Trophoblast cell (in vitro differentiated cells and primary cell): ENCODE measurements around the gene TCF12.

Source experiments
- DNase-seq, 2 donors: peaks; one replicate each; pipeline ENCODE4 v3.0.0-alpha.2; 2016
- H2AFZ ChIP-seq: 2 replicates; pipeline ENCODE4 v1.6.1; 2013; ENCODE audit warnings: low read length, moderate library complexity, mild to moderate bottlenecking; ENCODE audit not compliant: insufficient read depth, poor library complexity
- H2AK5ac ChIP-seq: 2 replicates; pipeline ENCODE4 v1.6.1; 2013; ENCODE audit warnings: mild to moderate bottlenecking, low read length
- H2BK120ac ChIP-seq: 2 replicates; pipeline ENCODE4 v1.6.1; 2013; ENCODE audit warnings: low read length, mild to moderate bottlenecking, moderate library complexity; ENCODE audit not compliant: insufficient read depth, poor library complexity
- H2BK12ac ChIP-seq: 2 replicates; pipeline ENCODE4 v1.6.1; 2013; ENCODE audit warnings: mild to moderate bottlenecking, low read length, moderate library complexity
- H2BK5ac ChIP-seq: 2 replicates; pipeline ENCODE4 v1.6.1; 2013; ENCODE audit warnings: low read length, low read depth, moderate library complexity, mild to moderate bottlenecking; ENCODE audit not compliant: poor library complexity
- H3K14ac ChIP-seq: 2 replicates; pipeline ENCODE4 v1.6.1; 2013; ENCODE audit warnings: mild to moderate bottlenecking, low read length
- H3K18ac ChIP-seq: 2 replicates; pipeline ENCODE4 v1.6.1; 2013; ENCODE audit warnings: mild to moderate bottlenecking, low read length
- H3K23ac ChIP-seq: 2 replicates; pipeline ENCODE4 v1.6.1; 2013; ENCODE audit warnings: low read length
- H3K27ac ChIP-seq: 2 replicates; pipeline ENCODE4 v1.5.1; 2013; ENCODE audit warnings: low read depth, mild to moderate bottlenecking, inconsistent platforms, low read length, moderate library complexity
- H3K27me3 ChIP-seq: 2 replicates; pipeline ENCODE4 v1.6.1; 2013; ENCODE audit warnings: inconsistent platforms, mild to moderate bottlenecking, low read length, moderate library complexity; ENCODE audit not compliant: insufficient read depth
- H3K36me3 ChIP-seq, 2 experiments: 1 replicate in 1 of 2; 2 replicates in 1 of 2; pipeline ENCODE4 v1.6.1; 2013; ENCODE audit warnings: low read length in 2 of 2, mild to moderate bottlenecking in 2 of 2, moderate library complexity in 1 of 2; ENCODE audit not compliant: insufficient read depth in 2 of 2, control insufficient read depth in 1 of 2
- H3K4ac ChIP-seq: 2 replicates; pipeline ENCODE4 v1.6.1; 2013; ENCODE audit warnings: low read depth, mild to moderate bottlenecking, low read length, moderate library complexity
- H3K4me1 ChIP-seq, 2 experiments: 1 replicate in 1 of 2; 2 replicates in 1 of 2; pipeline ENCODE4 v1.6.1; 2013; ENCODE audit warnings: low read length in 2 of 2, mild to moderate bottlenecking in 2 of 2, moderate library complexity in 1 of 2; ENCODE audit not compliant: insufficient read depth in 2 of 2, control insufficient read depth in 1 of 2
- H3K4me2 ChIP-seq: 2 replicates; pipeline ENCODE4 v1.6.1; 2013; ENCODE audit warnings: inconsistent platforms, mild to moderate bottlenecking, low read length, moderate library complexity
- H3K4me3 ChIP-seq: 2 replicates; pipeline ENCODE4 v1.5.1; 2013; ENCODE audit warnings: mild to moderate bottlenecking, low read depth, low read length, inconsistent platforms
- H3K79me1 ChIP-seq: one replicate; pipeline ENCODE4 v1.6.1; 2013; ENCODE audit warnings: low read length
- H3K79me2 ChIP-seq: 2 replicates; pipeline ENCODE4 v1.6.1; 2013; ENCODE audit warnings: low read length, mild to moderate bottlenecking; ENCODE audit not compliant: control insufficient read depth, insufficient read depth, poor library complexity
- H3K9ac ChIP-seq: 2 replicates; pipeline ENCODE4 v1.6.1; 2013; ENCODE audit warnings: mild to moderate bottlenecking, low read length
- H3K9me3 ChIP-seq: 2 replicates; pipeline ENCODE4 v1.6.1; 2013; ENCODE audit warnings: low read depth, mild to moderate bottlenecking, control low read depth, inconsistent platforms, low read length; ENCODE audit not compliant: insufficient read depth
- H4K12ac ChIP-seq: 2 replicates; pipeline ENCODE4 v1.6.1; 2013; ENCODE audit warnings: low read depth, mild to moderate bottlenecking, low read length, moderate library complexity
- H4K8ac ChIP-seq: 2 replicates; pipeline ENCODE4 v1.6.1; 2013; ENCODE audit warnings: low read depth, mild to moderate bottlenecking, low read length, moderate library complexity
- H4K91ac ChIP-seq: one replicate; pipeline ENCODE4 v1.6.1; 2013; ENCODE audit warnings: low read depth, mild to moderate bottlenecking, low read length, moderate library complexity
- WGBS: extraction: QIAGEN DNeasy Blood & Tissue Kit; methylation state at CpG from one replicate; pipeline ENCODE4 v1.1.7; 2013; ENCODE audit warnings: missing lambda C conversion rate; ENCODE audit not compliant: insufficient read length, insufficient coverage; ENCODE audit errors: extremely low coverage; 5-methylcytosine and 5-hydroxymethylcytosine counted together

Gene TCF12

GRCh38 chr15:56906766-56907165 lies 11.7 kb upstream of the TCF12 start:
- H3K4ac ChIP-seq, result no peak overlapping the region
- H3K23ac ChIP-seq, result no peak overlapping the region
- H3K4me3 ChIP-seq, result no peak overlapping the region
- no peak for DNase-seq
- H3K36me3 ChIP-seq, result no peaks in the 10 kb centered on the region
- H2BK5ac ChIP-seq, result no peak overlapping the region
- no peak overlapping the region for H2AFZ ChIP-seq
- H3K27ac ChIP-seq, result no peak overlapping the region
- no peaks in the 10 kb centered on the region for H3K79me2 ChIP-seq
- no peaks in the 10 kb centered on the region for H3K4me1 ChIP-seq
- H2AK5ac ChIP-seq, result no peak overlapping the region
- H4K91ac ChIP-seq, result no peak overlapping the region
- no CpG with 5 or more reads among the region's 1 CpG for WGBS
- H4K12ac ChIP-seq, result no peak overlapping the region
- no peaks in the 10 kb centered on the region for H3K9me3 ChIP-seq
- H2BK12ac ChIP-seq, result no peak overlapping the region
- H2BK120ac ChIP-seq, result no peak overlapping the region
- H3K14ac ChIP-seq, result no peak overlapping the region
- H3K27me3 ChIP-seq, result no peaks in the 10 kb centered on the region
- H4K8ac ChIP-seq, result no peak overlapping the region
- no peak overlapping the region for H3K9ac ChIP-seq
- H3K4me2 ChIP-seq, result no peak overlapping the region
- no peak overlapping the region for H3K18ac ChIP-seq
- H3K79me1 ChIP-seq, result no peaks in the 10 kb centered on the region

- no peaks in the 10 kb centered on the region for H3K9me3 ChIP-seq
- no peaks in the 10 kb centered on the region for H3K79me2 ChIP-seq
These were observed 7.6 kb upstream of the TCF12 start for GRCh38 chr15:56910801-56911200.

GRCh38 chr15:56913241-56913640 lies 5.2 kb upstream of the TCF12 start:
- H3K27me3 ChIP-seq, result no peaks in the 10 kb centered on the region
- H3K18ac ChIP-seq, result no peak overlapping the region
- no peak overlapping the region for H2AK5ac ChIP-seq
- no peak overlapping the region for H3K4ac ChIP-seq
- no peak overlapping the region for H2BK120ac ChIP-seq
- H3K4me1 ChIP-seq, result peaks cover 2 to 4% of the 10 kb centered on the region in 2 experiments
- no peak overlapping the region for H4K8ac ChIP-seq
- H3K9me3 ChIP-seq, result no peaks in the 10 kb centered on the region
- H3K79me2 ChIP-seq, result peaks cover 5% of the 10 kb centered on the region
- no CpG with 5 or more reads among the region's 3 CpGs for WGBS
- no peak overlapping the region for H3K4me3 ChIP-seq
- H3K23ac ChIP-seq, result no peak overlapping the region
- H4K12ac ChIP-seq, result no peak overlapping the region
- no peak overlapping the region for H2BK12ac ChIP-seq
- H2BK5ac ChIP-seq, result no peak overlapping the region
- H3K79me1 ChIP-seq, result peaks cover 6% of the 10 kb centered on the region
- DNase-seq, result no peak
- H3K36me3 ChIP-seq, result no peaks in the 10 kb centered on the region
- H2AFZ ChIP-seq, result no peak overlapping the region
- H3K9ac ChIP-seq, result no peak overlapping the region
- no peak overlapping the region for H3K14ac ChIP-seq
- no peak overlapping the region for H3K4me2 ChIP-seq
- no peak overlapping the region for H3K27ac ChIP-seq
- no peak overlapping the region for H4K91ac ChIP-seq

More at GRCh38 chr15:56910801-56911200, 7.6 kb upstream of the TCF12 start:
- Histone ChIP-seq H2BK120ac (no peak overlapping the region), H3K14ac (no peak overlapping the region), H3K18ac (no peak overlapping the region), H3K79me1 (no peaks in the 10 kb centered on the region), H2AK5ac (no peak overlapping the region), H3K4ac (no peak overlapping the region), H3K27ac (no peak overlapping the region), H4K91ac (no peak overlapping the region), H3K9ac (no peak overlapping the region), H3K27me3 (no peaks in the 10 kb centered on the region), H3K36me3 (no peaks in the 10 kb centered on the region), H3K23ac (no peak overlapping the region), H3K4me3 (no peak overlapping the region), H2BK5ac (no peak overlapping the region), H4K12ac (no peak overlapping the region), H2AFZ (no peak overlapping the region), H3K4me1 (no peaks in the 10 kb centered on the region), H4K8ac (no peak overlapping the region), H3K4me2 (no peak overlapping the region), H2BK12ac (no peak overlapping the region)
- WGBS, result no CpG with 5 or more reads among the region's 7 CpGs
- DNase-seq, result peak; percentile 86 to 96

- no peak overlapping the region for H2BK5ac ChIP-seq
- peaks cover 7% of the 10 kb centered on the region for H3K79me2 ChIP-seq
- no peak overlapping the region for H2BK120ac ChIP-seq
- no CpG with 5 or more reads among the region's 2 CpGs for WGBS
- no peaks in the 10 kb centered on the region for H3K27me3 ChIP-seq
- H4K91ac ChIP-seq, result no peak overlapping the region
- H3K9me3 ChIP-seq, result no peaks in the 10 kb centered on the region
- H3K4me1 ChIP-seq, result peaks cover 2 to 4% of the 10 kb centered on the region in 2 experiments
- H3K14ac ChIP-seq, result no peak overlapping the region
- no peak overlapping the region for H3K9ac ChIP-seq
- no peak overlapping the region for H2AK5ac ChIP-seq
- peaks cover 9% of the 10 kb centered on the region for H3K79me1 ChIP-seq
- no peak overlapping the region for H4K12ac ChIP-seq
- H3K27ac ChIP-seq, result no peak overlapping the region
- peak in 1 of 2 donors; percentile 19 for DNase-seq
- no peak overlapping the region for H3K23ac ChIP-seq
- H2AFZ ChIP-seq, result no peak overlapping the region
- no peak overlapping the region for H3K18ac ChIP-seq
- H3K4me3 ChIP-seq, result no peak overlapping the region
- no peak overlapping the region for H2BK12ac ChIP-seq
- no peak overlapping the region for H3K4ac ChIP-seq
- H4K8ac ChIP-seq, result no peak overlapping the region
- no peak overlapping the region for H3K4me2 ChIP-seq
- H3K36me3 ChIP-seq, result no peaks in the 10 kb centered on the region
These were observed 4.8 kb upstream of the TCF12 start for GRCh38 chr15:56913670-56914069.
